Activated B cell treated with CpG ODN at 0.5 μM for 24 hours (primary cell): ENCODE results near the gene LAMA4. TPM values are rescaled to one million over a fixed set of nuclear protein-coding genes. Genes with fewer than 3 reads are reported as not detected.

Experiments
- ATAC-seq: fragments of 200-7000 bp; cut with Tn5 transposase; one replicate; pipeline ENCODE4 v1.10.0; 2021; ENCODE audit warnings: low read depth, mild to moderate bottlenecking, moderate library complexity
- CTCF ChIA-PET: fragments of 350-600 bp; sonication (Branson Sonifier 250); formaldehyde crosslinking; loops from one replicate; lab custom pipeline; 2021; ENCODE audit warnings: antibody characterized with exemption; lab: Charles Lee
- POLR2A ChIA-PET: fragments of 350-600 bp; sonication (Branson Sonifier 250); formaldehyde crosslinking; loops from one replicate; lab custom pipeline; 2021; ENCODE audit warnings: antibody characterized with exemption; lab: Charles Lee
- DNase-seq: peaks from one replicate; pipeline ENCODE4 v3.0.0; 2022
- H3K27ac Mint-ChIP-seq: one replicate; pipeline ENCODE4 v1.8.0; 2020; ENCODE audit warnings: mixed read lengths
- H3K27me3 Mint-ChIP-seq: one replicate; pipeline ENCODE4 v1.8.0; 2021; ENCODE audit warnings: mixed read lengths
- H3K36me3 Mint-ChIP-seq: one replicate; pipeline ENCODE4 v1.8.0; 2021; ENCODE audit warnings: low read depth, mixed read lengths
- H3K4me1 Mint-ChIP-seq: one replicate; pipeline ENCODE4 v1.8.0; 2021; ENCODE audit warnings: mixed read lengths
- H3K4me3 Mint-ChIP-seq: one replicate; pipeline ENCODE4 v1.8.0; 2020; ENCODE audit warnings: mild to moderate bottlenecking, mixed read lengths
- H3K9me3 Mint-ChIP-seq: one replicate; pipeline ENCODE4 v1.8.0; 2020; ENCODE audit warnings: mixed read lengths
- CTCF ChIP-seq: fragments of 200-600 bp; IDR thresholded peaks from one replicate; pipeline ENCODE4 v1.8.0; 2022; ENCODE audit warnings: antibody characterized with exemption, mild to moderate bottlenecking
- intact Hi-C: fragments of 100-400 bp; cut with micrococcal nuclease; formaldehyde crosslinking; loops from one replicate; pipeline ENCODE4 v1.15.1; 2024
- total RNA-seq: library from RNA; stranded (reverse); gene quantifications from 2 replicates; pipeline ENCODE4 v1.2.3, GENCODE V29; 2022

The LAMA4 gene
- total RNA-seq, 1 donor from 2014 or later, result not detected

GRCh38 chr6:112288475-112288874, 34.1 kb upstream of the LAMA4 start:
- ChIA-PET POLR2A (no interaction called here), CTCF (no interaction called here)
- Mint-ChIP-seq H3K4me1 (no peaks in the 10 kb centered on the region), H3K9me3 (no peaks in the 10 kb centered on the region), H3K27me3 (peaks cover 8% of the 10 kb centered on the region), H3K27ac (no peak overlapping the region), H3K36me3 (no peaks in the 10 kb centered on the region), H3K4me3 (no peak overlapping the region)
- TF ChIP-seq CTCF, result no peak
- DNase-seq (no peak), ATAC-seq (no peak)
- intact Hi-C loops, result loop anchor here (5.0 kb wide), 1 partner anchor 61 kb away; no protein-coding TSS in a partner anchor

GRCh38 chr6:112287577-112288225, 33.3 kb upstream of the LAMA4 start:
- Mint-ChIP-seq H3K9me3 (no peaks in the 10 kb centered on the region), H3K4me1 (no peaks in the 10 kb centered on the region), H3K36me3 (no peaks in the 10 kb centered on the region), H3K27ac (no peak overlapping the region), H3K27me3 (peaks cover 8% of the 10 kb centered on the region), H3K4me3 (no peak overlapping the region)
- intact Hi-C loops, result loop anchor here (5.0 kb wide), 1 partner anchor 60 kb away; no protein-coding TSS in a partner anchor
- TF ChIP-seq CTCF, result no peak
- no peak for ATAC-seq
- ChIA-PET CTCF (no interaction called here), POLR2A (no interaction called here)
- DNase-seq, result no peak

GRCh38 chr6:112286500-112287144, 32.3 kb upstream of the LAMA4 start:
- ATAC-seq (no peak), DNase-seq (no peak)
- H3K4me1 Mint-ChIP-seq, result no peaks in the 10 kb centered on the region
- peaks cover 1% of the 10 kb centered on the region for H3K27me3 Mint-ChIP-seq
- CTCF ChIA-PET, result no interaction called here
- POLR2A ChIA-PET, result no interaction called here
- no peak for TF ChIP-seq CTCF
- no peaks in the 10 kb centered on the region for H3K9me3 Mint-ChIP-seq
- H3K36me3 Mint-ChIP-seq, result no peaks in the 10 kb centered on the region
- H3K27ac Mint-ChIP-seq, result no peak overlapping the region
- intact Hi-C loops, result loop anchor here (5.0 kb wide), 1 partner anchor 59 kb away; no protein-coding TSS in a partner anchor
- H3K4me3 Mint-ChIP-seq, result no peak overlapping the region

GRCh38 chr6:112286010-112286409, 31.6 kb upstream of the LAMA4 start:
- no peaks in the 10 kb centered on the region for H3K36me3 Mint-ChIP-seq
- ATAC-seq (no peak), DNase-seq (no peak)
- ChIA-PET POLR2A (no interaction called here), CTCF (no interaction called here)
- peaks cover 1% of the 10 kb centered on the region for H3K27me3 Mint-ChIP-seq
- H3K27ac Mint-ChIP-seq, result no peak overlapping the region
- H3K9me3 Mint-ChIP-seq, result no peaks in the 10 kb centered on the region
- H3K4me1 Mint-ChIP-seq, result no peaks in the 10 kb centered on the region
- H3K4me3 Mint-ChIP-seq, result no peak overlapping the region
- intact Hi-C loops, result loop anchor here (5.0 kb wide), 1 partner anchor 59 kb away; no protein-coding TSS in a partner anchor
- TF ChIP-seq CTCF, result no peak

- ChIA-PET POLR2A (no interaction called here), CTCF (no interaction called here)
- Mint-ChIP-seq H3K4me1 (no peaks in the 10 kb centered on the region), H3K4me3 (no peak overlapping the region), H3K27ac (no peak overlapping the region), H3K27me3 (peaks cover 4% of the 10 kb centered on the region), H3K9me3 (no peaks in the 10 kb centered on the region), H3K36me3 (no peaks in the 10 kb centered on the region)
- intact Hi-C loops, result loop anchor here (5.0 kb wide), 1 partner anchor 57 kb away; no protein-coding TSS in a partner anchor
- ATAC-seq, result no peak
- DNase-seq, result no peak
- TF ChIP-seq CTCF, result no peak
Measured at GRCh38 chr6:112284603-112285002, 30.2 kb upstream of the LAMA4 start.
